Right lobe of liver (tissue), 4 donors: ENCODE results near the gene CHST8.

Source experiments
- POLR2A ChIP-seq: fragments of 450-650 bp; IDR thresholded peaks from one replicate; pipeline ENCODE4 v1.6.1; 2017; ENCODE audit warnings: antibody characterized with exemption, mild to moderate bottlenecking
- TF ChIP-seq, protein P1 (sequence below), 4 donors: fragments of 200-600 bp in 3 of 4; fragments of 450-650 bp in 1 of 4; IDR thresholded peaks; one replicate each; pipeline versions ENCODE4 v1.5.1 to v1.8.0; 2016 to 2022; ENCODE audit warnings: antibody characterized with exemption in 4 of 4, mild to moderate bottlenecking in 2 of 4
- donor health status: DM: no; HTN: no; CAD: no.
- donor health status: DM: no; HTN: no; CAD: no.
- donor health status: DM: no; HTN: yes; CAD: no.

DNA sequence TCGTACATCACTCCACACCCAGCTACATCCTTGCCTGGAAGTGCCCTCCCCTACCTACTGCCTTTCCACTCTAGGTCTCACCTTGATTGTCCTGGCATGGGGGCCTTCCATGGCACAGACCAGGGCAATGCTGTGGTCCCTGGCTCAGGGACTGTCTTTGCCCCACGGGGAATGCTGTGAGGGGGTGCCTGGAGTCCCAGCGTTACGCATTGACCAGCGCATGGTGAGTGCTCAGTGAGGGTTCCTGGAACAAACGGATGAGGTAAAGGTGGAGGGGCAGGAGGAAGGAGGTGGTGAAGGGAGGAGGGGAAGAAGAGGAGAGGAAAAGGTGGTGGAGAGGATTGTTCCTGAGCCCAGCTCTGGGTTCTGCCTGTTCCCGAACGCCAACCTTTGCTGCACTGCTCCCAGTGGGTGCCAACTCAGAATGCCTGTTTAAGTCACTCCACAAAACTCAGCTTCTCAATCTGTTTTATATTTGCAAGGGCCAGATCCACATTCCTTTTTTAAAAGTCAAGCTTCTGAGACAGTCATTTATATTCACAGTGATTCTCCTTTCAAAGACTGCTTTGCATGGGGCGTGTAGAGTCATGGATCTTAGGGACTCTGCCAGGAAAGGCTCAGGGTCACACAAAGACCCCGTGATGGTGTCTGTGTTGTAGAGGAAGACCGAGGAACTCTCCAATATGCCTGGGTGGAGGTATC lies 40.8 kb downstream of the CHST8 start:
- TF ChIP-seq, protein P1, sequence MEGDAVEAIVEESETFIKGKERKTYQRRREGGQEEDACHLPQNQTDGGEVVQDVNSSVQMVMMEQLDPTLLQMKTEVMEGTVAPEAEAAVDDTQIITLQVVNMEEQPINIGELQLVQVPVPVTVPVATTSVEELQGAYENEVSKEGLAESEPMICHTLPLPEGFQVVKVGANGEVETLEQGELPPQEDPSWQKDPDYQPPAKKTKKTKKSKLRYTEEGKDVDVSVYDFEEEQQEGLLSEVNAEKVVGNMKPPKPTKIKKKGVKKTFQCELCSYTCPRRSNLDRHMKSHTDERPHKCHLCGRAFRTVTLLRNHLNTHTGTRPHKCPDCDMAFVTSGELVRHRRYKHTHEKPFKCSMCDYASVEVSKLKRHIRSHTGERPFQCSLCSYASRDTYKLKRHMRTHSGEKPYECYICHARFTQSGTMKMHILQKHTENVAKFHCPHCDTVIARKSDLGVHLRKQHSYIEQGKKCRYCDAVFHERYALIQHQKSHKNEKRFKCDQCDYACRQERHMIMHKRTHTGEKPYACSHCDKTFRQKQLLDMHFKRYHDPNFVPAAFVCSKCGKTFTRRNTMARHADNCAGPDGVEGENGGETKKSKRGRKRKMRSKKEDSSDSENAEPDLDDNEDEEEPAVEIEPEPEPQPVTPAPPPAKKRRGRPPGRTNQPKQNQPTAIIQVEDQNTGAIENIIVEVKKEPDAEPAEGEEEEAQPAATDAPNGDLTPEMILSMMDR (IDR thresholded peaks at IDR 0.05), result no peak
- no peak for TF ChIP-seq POLR2A
